OCI-LY1 (cell line): ENCODE results near the gene CTNNA3.

Experiments used
- H2AFZ ChIP-seq: fragments of 200-600 bp; sonication (generic), shearing (Covaris generic); 2 replicates; pipeline ENCODE4 v1.6.0; 2014; ENCODE audit warnings: antibody characterized with exemption, mild to moderate bottlenecking, low read length
- H3F3A ChIP-seq: fragments of 200-600 bp; sonication (generic), shearing (Covaris generic); 2 replicates; pipeline ENCODE4 v1.6.0; 2014; ENCODE audit warnings: mild to moderate bottlenecking, antibody characterized with exemption, low read length, moderate library complexity; ENCODE audit not compliant: insufficient read depth
- H3K27ac ChIP-seq: fragments of 200-600 bp; sonication (generic); 2 replicates; pipeline ENCODE4 v1.5.1; 2014; ENCODE audit warnings: low read length, mixed run types, mild to moderate bottlenecking, low read depth; ENCODE audit not compliant: poor library complexity, severe bottlenecking
- H3K27me3 ChIP-seq: fragments of 200-600 bp; sonication (generic); 2 replicates; pipeline ENCODE4 v1.6.0; 2014; ENCODE audit warnings: antibody characterized with exemption, mild to moderate bottlenecking, low read length, moderate library complexity; ENCODE audit not compliant: insufficient read depth
- H3K36me3 ChIP-seq: fragments of 200-600 bp; sonication (generic); 2 replicates; pipeline ENCODE4 v1.6.1; 2014; ENCODE audit warnings: mild to moderate bottlenecking, antibody characterized with exemption, low read length, moderate library complexity, mixed read lengths; ENCODE audit not compliant: insufficient read depth
- H3K4me1 ChIP-seq: fragments of 200-600 bp; sonication (generic); 2 replicates; pipeline ENCODE4 v1.5.1; 2014; ENCODE audit warnings: mild to moderate bottlenecking, low read length, moderate library complexity; ENCODE audit not compliant: insufficient read depth, severe bottlenecking
- H3K4me2 ChIP-seq: fragments of 200-600 bp; sonication (generic), shearing (Covaris generic); 2 replicates; pipeline ENCODE4 v1.6.1; 2014; ENCODE audit warnings: low read length
- H3K4me3 ChIP-seq: fragments of 200-600 bp; sonication (generic); 2 replicates; pipeline ENCODE4 v1.5.1; 2014; ENCODE audit warnings: low read length, low read depth, mild to moderate bottlenecking, mixed read lengths; ENCODE audit not compliant: poor library complexity, severe bottlenecking
- H3K79me2 ChIP-seq: fragments of 200-600 bp; shearing (Covaris generic); 2 replicates; pipeline ENCODE4 v1.6.1; 2016; ENCODE audit warnings: mixed run types, low read length, mixed read lengths; ENCODE audit not compliant: insufficient read depth
- H3K9ac ChIP-seq: fragments of 200-600 bp; sonication (generic), shearing (Covaris generic); 2 replicates; pipeline ENCODE4 v1.6.1; 2014; ENCODE audit warnings: mild to moderate bottlenecking, low read length, mixed read lengths
- H3K9me2 ChIP-seq: fragments of 200-600 bp; sonication (generic), shearing (Covaris generic); 2 replicates; pipeline ENCODE4 v1.6.1; 2014; ENCODE audit warnings: low read depth, mild to moderate bottlenecking, low read length, mixed read lengths
- H3K9me3 ChIP-seq: fragments of 200-600 bp; shearing (Covaris generic); 2 replicates; pipeline ENCODE4 v1.6.1; 2014; ENCODE audit warnings: low read length, mixed read lengths
- H4K20me1 ChIP-seq: fragments of 200-600 bp; sonication (generic), shearing (Covaris generic); 2 replicates; pipeline ENCODE4 v1.6.0; 2016; ENCODE audit warnings: mild to moderate bottlenecking, low read length; ENCODE audit not compliant: insufficient read depth
- CTCF ChIP-seq: fragments of 200-600 bp; sonication (generic), shearing (Covaris generic); IDR thresholded peaks from 2 replicates; pipeline ENCODE4 v1.5.1; 2017; ENCODE audit warnings: mild to moderate bottlenecking, antibody characterized with exemption, low read length, moderate library complexity, mixed read lengths
- EZH2 ChIP-seq: fragments of 200-600 bp; sonication (generic), shearing (Covaris generic); IDR thresholded peaks from 2 replicates; pipeline ENCODE4 v1.8.0; 2017; ENCODE audit warnings: borderline replicate concordance, mixed run types, mild to moderate bottlenecking, antibody characterized with exemption, low read length, moderate library complexity, mixed read lengths

CTNNA3 gene

GRCh38 chr10:67036808-67037207, 659.2 kb downstream of the CTNNA3 start:
- no peaks in the 10 kb centered on the region for H4K20me1 ChIP-seq
- TF ChIP-seq CTCF, result no peak
- TF ChIP-seq EZH2, result no peak

GRCh38 chr10:67033878-67034277, 662.1 kb downstream of the CTNNA3 start:
- H3K27ac ChIP-seq, result no peak overlapping the region
- H3F3A ChIP-seq, result no peaks in the 10 kb centered on the region
- no peak overlapping the region for H3K9ac ChIP-seq
- no peaks in the 10 kb centered on the region for H3K79me2 ChIP-seq
- H4K20me1 ChIP-seq, result no peaks in the 10 kb centered on the region
- H3K36me3 ChIP-seq, result no peaks in the 10 kb centered on the region
- H3K9me2 ChIP-seq, result no peaks in the 10 kb centered on the region
- H3K27me3 ChIP-seq, result no peaks in the 10 kb centered on the region
- TF ChIP-seq EZH2, result no peak
- no peak for TF ChIP-seq CTCF
- H2AFZ ChIP-seq, result no peak overlapping the region
- H3K4me2 ChIP-seq, result no peak overlapping the region
- H3K4me1 ChIP-seq, result no peaks in the 10 kb centered on the region
- no peaks in the 10 kb centered on the region for H3K9me3 ChIP-seq
- no peak overlapping the region for H3K4me3 ChIP-seq

More at GRCh38 chr10:67036808-67037207, 659.2 kb downstream of the CTNNA3 start:
- Histone ChIP-seq H3F3A (no peaks in the 10 kb centered on the region), H3K4me2 (no peak overlapping the region), H3K9ac (no peak overlapping the region), H3K4me1 (no peaks in the 10 kb centered on the region), H3K9me3 (no peaks in the 10 kb centered on the region), H3K79me2 (no peaks in the 10 kb centered on the region), H3K9me2 (no peaks in the 10 kb centered on the region), H3K4me3 (no peak overlapping the region), H2AFZ (no peak overlapping the region), H3K36me3 (no peaks in the 10 kb centered on the region), H3K27ac (no peak overlapping the region), H3K27me3 (no peaks in the 10 kb centered on the region)

- no peaks in the 10 kb centered on the region for H3K36me3 ChIP-seq
- H3K9ac ChIP-seq, result no peak overlapping the region
- no peaks in the 10 kb centered on the region for H3K9me3 ChIP-seq
- no peaks in the 10 kb centered on the region for H3K4me1 ChIP-seq
- no peak overlapping the region for H3K4me2 ChIP-seq
- TF ChIP-seq CTCF (no peak), EZH2 (no peak)
- H2AFZ ChIP-seq, result no peak overlapping the region
- H3K4me3 ChIP-seq, result no peak overlapping the region
- no peak overlapping the region for H3K27ac ChIP-seq
- no peaks in the 10 kb centered on the region for H4K20me1 ChIP-seq
- H3F3A ChIP-seq, result no peaks in the 10 kb centered on the region
- no peaks in the 10 kb centered on the region for H3K27me3 ChIP-seq
- H3K79me2 ChIP-seq, result no peaks in the 10 kb centered on the region
- H3K9me2 ChIP-seq, result no peaks in the 10 kb centered on the region
These were observed 673.9 kb downstream of the CTNNA3 start for GRCh38 chr10:67022099-67022498.
